K562 (cell line): Measurements from ENCODE around the gene GPALPP1. TPM values are rescaled to one million over a fixed set of nuclear protein-coding genes. Genes with fewer than 3 reads are reported as not detected.

ENCODE experiments used
- ATAC-seq: fragments of 200-7000 bp; cut with Tn5 transposase; 3 replicates; pipeline ENCODE4 v1.9.1; 2020; ENCODE audit warnings: moderate library complexity
- BruUV-seq: library from RNA; stranded (reverse); fragments of 400-500 nt; replicated peaks from 2 replicates; lab custom pipeline; 2021; lab: Mats Ljungman, UMichigan
- CTCF ChIA-PET: fragments of 300-600 bp; formaldehyde crosslinking; extraction: SDS; loops from one replicate; lab custom pipeline; 2021; ENCODE audit warnings: low intra/inter-chr PET ratio; lab: Yijun Ruan, JAX
- POLR2A ChIA-PET: fragments of 300-600, 350-650 bp; sonication (Branson Sonifier 250); formaldehyde crosslinking; extraction: SDS; loops from one replicate; lab custom pipeline; 2021; ENCODE audit warnings: antibody characterized with exemption, inconsistent platforms; lab: Yijun Ruan, JAX
- DNase-seq, 4 experiments: peaks; one replicate each; pipeline versions ENCODE4 v3.0.0 to v3.0.0-alpha.2; 2011 to 2018; ENCODE audit warnings: low spot score in 3 of 4, mixed read lengths in 3 of 4; ENCODE audit errors: extremely low read depth in 1 of 4
- FAIRE-seq: peaks from 2 replicates; lab custom pipeline; 2011; peaks lifted over from hg19 to GRCh38; lab: Jason Lieb, UNC
- H2AFZ ChIP-seq: 2 replicates; pipeline ENCODE4 v1.6.0; 2011; ENCODE audit warnings: low read depth, low read length, control low read depth, inconsistent platforms
- H3K27ac ChIP-seq: fragments of 200-600 bp; 3 replicates; pipeline ENCODE4 v1.8.0; 2011; ENCODE audit warnings: low read depth, mild to moderate bottlenecking, control low read depth, inconsistent platforms, low read length, moderate library complexity, mixed read lengths; ENCODE audit errors: extremely low read depth
- H3K27me3 ChIP-seq, 2 experiments: fragments of 300-600 bp in 1 of 2; 2 replicates in 1 of 2; 3 replicates in 1 of 2; pipeline versions ENCODE4 v1.6.0 to v1.8.0; 2011; ENCODE audit warnings: inconsistent platforms in 2 of 2, low read length in 2 of 2, mild to moderate bottlenecking in 1 of 2, mixed read lengths in 1 of 2, moderate library complexity in 1 of 2; ENCODE audit not compliant: control insufficient read depth in 2 of 2, insufficient read depth in 2 of 2
- H3K36me3 ChIP-seq: fragments of 300-600 bp; 3 replicates; pipeline ENCODE4 v1.8.0; 2011; ENCODE audit warnings: mild to moderate bottlenecking, low read length, inconsistent platforms; ENCODE audit not compliant: control insufficient read depth, insufficient read depth
- H3K4me1 ChIP-seq, 2 experiments: fragments of 200-600 bp in 1 of 2; replicated peaks in 1 of 2; 2 replicates in 1 of 2; 3 replicates in 1 of 2; pipeline versions ENCODE4 v1.5.1 to v1.8.0; 2011; ENCODE audit warnings: inconsistent platforms in 2 of 2, low read length in 2 of 2, mild to moderate bottlenecking in 1 of 2, mixed read lengths in 1 of 2, moderate library complexity in 1 of 2; ENCODE audit not compliant: control insufficient read depth in 2 of 2, insufficient read depth in 2 of 2
- H3K4me2 ChIP-seq: 2 replicates; pipeline ENCODE4 v1.6.1; 2011; ENCODE audit warnings: low read length, control low read depth, inconsistent platforms, mixed read lengths; ENCODE audit not compliant: insufficient read depth
- H3K4me3 ChIP-seq: fragments of 200-600 bp; sonication (generic), shearing (Covaris generic); 2 replicates; pipeline ENCODE4 v1.5.1; 2016; ENCODE audit warnings: control low read depth, inconsistent platforms
- H3K79me2 ChIP-seq: fragments of 200-600 bp; 3 replicates; pipeline ENCODE4 v1.8.0; 2011; ENCODE audit warnings: low read length, inconsistent platforms; ENCODE audit not compliant: control insufficient read depth, insufficient read depth
- H3K9ac ChIP-seq, 2 experiments: 2 replicates each; pipeline versions ENCODE4 v1.6.0 to v1.6.1; 2011; ENCODE audit warnings: low read depth in 2 of 2, low read length in 2 of 2, control low read depth in 1 of 2, inconsistent platforms in 1 of 2, mild to moderate bottlenecking in 1 of 2, mixed read lengths in 1 of 2; ENCODE audit not compliant: insufficient read depth in 1 of 2
- H3K9me1 ChIP-seq: one replicate; pipeline ENCODE4 v1.6.0; 2011; ENCODE audit warnings: inconsistent platforms, mild to moderate bottlenecking, low read length, moderate library complexity; ENCODE audit not compliant: control insufficient read depth, insufficient read depth
- H3K9me3 ChIP-seq: replicated peaks from 2 replicates; pipeline ENCODE4 v1.5.1; 2011; ENCODE audit warnings: low read depth, low read length, inconsistent platforms; ENCODE audit not compliant: control insufficient read depth, insufficient read depth
- H4K20me1 ChIP-seq: replicated peaks from 2 replicates; pipeline ENCODE4 v1.6.1; 2011; ENCODE audit warnings: low read length, inconsistent platforms, mixed read lengths; ENCODE audit not compliant: control insufficient read depth, insufficient read depth
- C11orf30 ChIP-seq: fragments of 450-650 bp; IDR thresholded peaks from 2 replicates; pipeline ENCODE4 v1.6.1; 2016; ENCODE audit warnings: low read depth, mild to moderate bottlenecking
- HIVEP1 ChIP-seq: fragments of 250-450 bp; sonication (Bioruptor Pico); IDR thresholded peaks from 2 replicates; pipeline ENCODE4 v1.4.0; 2020; ENCODE audit warnings: mild to moderate bottlenecking
- JUNB ChIP-seq: fragments of 450-650 bp; formaldehyde crosslinking; conservative IDR thresholded peaks from 2 replicates; pipeline ENCODE4 v1.4.0; 2020; ENCODE audit warnings: mild to moderate bottlenecking
- NFIC ChIP-seq: fragments of 450-650 bp; IDR thresholded peaks from 2 replicates; pipeline ENCODE4 v1.6.1; 2017; ENCODE audit warnings: mild to moderate bottlenecking, inconsistent platforms
- RBM25 ChIP-seq: fragments of 200-400 bp; formaldehyde crosslinking; IDR thresholded peaks from 2 replicates; pipeline ENCODE4 v1.6.1; 2018; ENCODE audit warnings: low read length, low read depth, moderate library complexity; ENCODE audit not compliant: severe bottlenecking
- ZNF785 ChIP-seq: fragments of 250-450 bp; sonication (Bioruptor Pico); IDR thresholded peaks from 2 replicates; pipeline ENCODE4 v1.4.0; 2020; ENCODE audit warnings: mild to moderate bottlenecking
- WGBS: fragments of 100-300 bp; shearing (Covaris generic); methylation state at CpG from one replicate; pipeline ENCODE4 v1.1.6; 2016; ENCODE audit warnings: low coverage, mixed read lengths; ENCODE audit not compliant: insufficient coverage; ENCODE audit errors: missing lambda C conversion rate; 5-methylcytosine and 5-hydroxymethylcytosine counted together
- in situ Hi-C: fragments of 300-500 bp; cut with MboI; formaldehyde crosslinking; loops from 4 replicates; pipeline ENCODE4 v1.15.0; 2018; ENCODE audit warnings: inconsistent platforms, mixed read lengths
- intact Hi-C: fragments of 100-400 bp; cut with micrococcal nuclease; formaldehyde crosslinking; loops from 2 replicates; pipeline ENCODE4 v1.14.2; 2022
- polyA plus RNA-seq, 8 experiments: library from polyadenylated mRNA; depleted of rRNA in 4 of 8; stranded (reverse) in 5 of 8; unstranded in 3 of 8; fragments of >200 nt; fragmentation: Nextera tagmentation in 2 of 8; fragmentation: Illumina TruSeq in 1 of 8; extraction: Ambion mirVana in 2 of 8; extraction: Trizol in 1 of 8; gene quantifications; 2 replicates each; pipeline versions ENCODE4 v1.2.1 to v1.2.3, GENCODE V29; 2011 to 2014; ENCODE audit warnings: inconsistent platforms in 1 of 8, missing spikeins in 1 of 8
- total RNA-seq, 7 experiments: library from RNA; depleted of rRNA in 6 of 7; stranded (reverse); fragments of >200 nt in 6 of 7; fragmentation: Illumina TruSeq in 2 of 7; extraction: Trizol in 2 of 7; gene quantifications; 2 replicates each; pipeline versions ENCODE4 v1.2.1 to v1.2.3, GENCODE V29; 2011 to 2021; ENCODE audit warnings: low replicate concordance in 1 of 7
- TF ChIP-seq, protein P1 (sequence below): fragments of 250-450 bp; sonication (Bioruptor Pico); IDR thresholded peaks from 2 replicates; pipeline ENCODE4 v1.5.0; 2020; ENCODE audit warnings: mild to moderate bottlenecking, borderline replicate concordance

Gene GPALPP1
- total and polyA plus RNA-seq, 9 of the 15 experiments (the other 6 are each of a cell fraction or from before 2014, with no cell fraction given) = 8.1 to 22.3 (median 18.5) TPM

DNA sequence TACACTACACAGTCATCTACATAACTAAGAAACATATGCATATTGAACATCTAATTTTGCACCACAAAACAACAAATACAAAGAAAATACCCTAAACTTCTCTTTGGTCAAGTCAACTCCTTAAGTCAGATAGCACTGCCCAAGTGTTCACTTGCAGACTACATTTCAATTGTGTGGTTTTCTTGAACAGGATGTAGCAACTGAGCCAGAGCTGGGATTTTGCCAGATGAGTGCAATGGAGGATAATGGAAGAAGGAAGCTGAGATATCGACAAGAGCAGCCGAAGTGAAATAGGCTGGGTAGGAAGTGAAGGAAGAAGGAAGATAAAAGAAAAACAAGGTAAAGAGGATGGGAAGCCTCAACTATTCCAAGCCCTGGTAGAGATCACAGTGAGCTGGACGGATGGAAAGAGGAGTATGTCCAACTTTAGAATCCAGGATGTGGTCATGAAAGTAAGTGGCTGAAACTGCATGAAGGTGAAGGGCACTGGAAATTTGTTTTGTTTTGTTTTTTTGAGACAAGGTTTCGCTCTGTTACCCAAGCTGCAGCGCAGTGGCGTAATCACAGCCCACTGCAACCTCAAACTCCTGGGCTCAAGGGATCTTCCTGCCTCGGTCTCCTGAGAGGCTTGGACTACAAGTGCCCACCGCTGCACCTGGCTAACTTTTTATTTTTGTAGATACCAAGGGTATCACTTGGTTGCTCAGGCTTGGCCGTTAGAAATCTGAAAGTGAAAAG is 15.1 kb upstream of the GPALPP1 start:
- Histone ChIP-seq H3K4me1 (peaks cover 0 to 3% of the 10 kb centered on the region in 2 experiments; a peak in 1 of 5 replicates), H3K27ac (no peak overlapping the region), H3K4me3 (no peak overlapping the region), H3K9me3 (no peaks in the 10 kb centered on the region), H3K4me2 (no peak overlapping the region), H4K20me1 (no peaks in the 10 kb centered on the region), H3K36me3 (peaks cover 60% of the 10 kb centered on the region), H3K79me2 (no peaks in the 10 kb centered on the region), H3K27me3 (no peaks in the 10 kb centered on the region), H3K9ac (no peak overlapping the region), H2AFZ (no peak overlapping the region), H3K9me1 (peaks cover 3% of the 10 kb centered on the region)
- BruUV-seq = no TSS peak
- ATAC-seq (no peak), FAIRE-seq (peak; percentile 48), DNase-seq (peak in 1 of 4 experiments; percentile 20)
- POLR2A ChIA-PET = interaction anchor here (0.5 to 1.9 kb wide), 2 partner anchors 11 to 165 kb away, joined by 3 to 8 read pairs; no protein-coding TSS in a partner anchor
- 56% methylated on average over 6 of the region's 9 CpGs for WGBS
- intact Hi-C loops (no loop called here), in situ Hi-C loops (loop anchor here (10.0 kb wide), 1 partner anchor 489 kb away; no protein-coding TSS in a partner anchor)
- TF ChIP-seq HIVEP1 (CRISPR knock-in tag) (no peak), NFIC (peak; percentile 34; the same call in 1 of the 2 replicates)
- CTCF ChIA-PET = interaction anchor here (1.6 kb wide), 1 partner anchor 492 kb away, joined by 6 read pairs; no protein-coding TSS in a partner anchor

DNA sequence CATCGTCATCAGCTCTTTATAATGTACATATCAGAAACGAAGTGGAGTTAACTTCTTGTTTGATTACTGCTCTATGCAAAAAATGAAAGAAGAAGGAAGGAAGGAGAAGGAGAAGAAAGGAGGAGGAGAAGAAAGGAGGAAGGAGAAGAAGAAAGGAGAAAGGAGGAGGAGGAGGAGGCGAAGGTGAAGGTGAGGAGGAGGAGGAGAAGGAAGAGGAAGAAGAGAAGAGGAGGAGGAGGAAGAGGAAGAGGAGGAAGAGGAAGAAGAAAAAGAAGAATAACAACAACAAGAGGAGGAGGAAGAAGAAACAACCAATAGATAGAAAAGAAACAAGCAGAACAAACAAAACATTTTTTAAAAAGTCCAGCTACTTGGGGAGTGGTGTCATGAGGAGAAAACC is 13.1 kb upstream of the GPALPP1 start:
- no peaks in the 10 kb centered on the region for H3K79me2 ChIP-seq
- TF ChIP-seq RBM25 (no peak), ZNF785 (CRISPR knock-in tag) (no peak), JUNB (CRISPR knock-in tag) (no peak), C11orf30 (no peak)
- TF ChIP-seq, protein P1, sequence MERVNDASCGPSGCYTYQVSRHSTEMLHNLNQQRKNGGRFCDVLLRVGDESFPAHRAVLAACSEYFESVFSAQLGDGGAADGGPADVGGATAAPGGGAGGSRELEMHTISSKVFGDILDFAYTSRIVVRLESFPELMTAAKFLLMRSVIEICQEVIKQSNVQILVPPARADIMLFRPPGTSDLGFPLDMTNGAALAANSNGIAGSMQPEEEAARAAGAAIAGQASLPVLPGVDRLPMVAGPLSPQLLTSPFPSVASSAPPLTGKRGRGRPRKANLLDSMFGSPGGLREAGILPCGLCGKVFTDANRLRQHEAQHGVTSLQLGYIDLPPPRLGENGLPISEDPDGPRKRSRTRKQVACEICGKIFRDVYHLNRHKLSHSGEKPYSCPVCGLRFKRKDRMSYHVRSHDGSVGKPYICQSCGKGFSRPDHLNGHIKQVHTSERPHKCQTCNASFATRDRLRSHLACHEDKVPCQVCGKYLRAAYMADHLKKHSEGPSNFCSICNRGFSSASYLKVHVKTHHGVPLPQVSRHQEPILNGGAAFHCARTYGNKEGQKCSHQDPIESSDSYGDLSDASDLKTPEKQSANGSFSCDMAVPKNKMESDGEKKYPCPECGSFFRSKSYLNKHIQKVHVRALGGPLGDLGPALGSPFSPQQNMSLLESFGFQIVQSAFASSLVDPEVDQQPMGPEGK (CRISPR knock-in tag) = no peak
- peaks cover 3% of the 10 kb centered on the region for H3K9me1 ChIP-seq
- no peak overlapping the region for H3K4me2 ChIP-seq
- H3K4me3 ChIP-seq = no peak overlapping the region
- DNase-seq (no peak), ATAC-seq (no peak), FAIRE-seq (no peak)
- no TSS peak for BruUV-seq
- intact Hi-C loops = no loop called here
- 71% methylated on average over 2 of the region's 3 CpGs for WGBS
- H3K27ac ChIP-seq = no peak overlapping the region
- H3K4me1 ChIP-seq = peaks cover 0 to 3% of the 10 kb centered on the region in 2 experiments; a peak in 1 of 5 replicates
- H3K36me3 ChIP-seq = peaks cover 74% of the 10 kb centered on the region
- in situ Hi-C loops = loop anchor here (10.0 kb wide), 1 partner anchor 491 kb away; no protein-coding TSS in a partner anchor
- H3K27me3 ChIP-seq = no peaks in the 10 kb centered on the region
- ChIA-PET CTCF (no interaction called here), POLR2A (interaction anchor here (1.4 kb wide), 1 partner anchor 19 kb away, joined by 3 read pairs; no protein-coding TSS in a partner anchor)
- no peaks in the 10 kb centered on the region for H4K20me1 ChIP-seq
- H3K9ac ChIP-seq = no peak overlapping the region
- H2AFZ ChIP-seq = no peak overlapping the region
- H3K9me3 ChIP-seq = no peaks in the 10 kb centered on the region
